GM12873 (cell line): ENCODE results near the gene SLC9A2.
A peak's percentile ranks its signal among the peaks of the same experiment; 100 is the strongest.

Source experiments
- TF ChIP-seq, protein P1 (sequence below): IDR thresholded peaks from 2 replicates; pipeline ENCODE4 v1.5.1; 2012; ENCODE audit warnings: low read depth, mild to moderate bottlenecking, moderate library complexity, low read length, control low read depth; ENCODE audit not compliant: insufficient read depth; ENCODE audit errors: missing control alignments

Gene SLC9A2

DNA sequence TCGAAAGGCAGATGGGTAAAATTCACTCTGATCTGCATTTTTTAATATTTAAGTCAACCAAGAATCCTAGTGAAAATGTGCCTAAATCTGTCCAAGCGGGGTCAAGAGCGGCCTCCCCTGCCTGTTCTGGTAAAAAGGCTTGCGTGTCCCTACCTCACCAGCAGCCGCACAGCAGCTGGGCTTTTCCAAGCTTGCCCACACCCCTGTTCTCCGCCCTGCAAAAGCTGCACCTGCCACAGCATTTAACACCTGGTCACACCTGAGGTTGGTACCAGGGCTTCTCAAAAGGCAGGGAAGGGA is 116.7 kb downstream of the SLC9A2 start:
- TF ChIP-seq, protein P1, sequence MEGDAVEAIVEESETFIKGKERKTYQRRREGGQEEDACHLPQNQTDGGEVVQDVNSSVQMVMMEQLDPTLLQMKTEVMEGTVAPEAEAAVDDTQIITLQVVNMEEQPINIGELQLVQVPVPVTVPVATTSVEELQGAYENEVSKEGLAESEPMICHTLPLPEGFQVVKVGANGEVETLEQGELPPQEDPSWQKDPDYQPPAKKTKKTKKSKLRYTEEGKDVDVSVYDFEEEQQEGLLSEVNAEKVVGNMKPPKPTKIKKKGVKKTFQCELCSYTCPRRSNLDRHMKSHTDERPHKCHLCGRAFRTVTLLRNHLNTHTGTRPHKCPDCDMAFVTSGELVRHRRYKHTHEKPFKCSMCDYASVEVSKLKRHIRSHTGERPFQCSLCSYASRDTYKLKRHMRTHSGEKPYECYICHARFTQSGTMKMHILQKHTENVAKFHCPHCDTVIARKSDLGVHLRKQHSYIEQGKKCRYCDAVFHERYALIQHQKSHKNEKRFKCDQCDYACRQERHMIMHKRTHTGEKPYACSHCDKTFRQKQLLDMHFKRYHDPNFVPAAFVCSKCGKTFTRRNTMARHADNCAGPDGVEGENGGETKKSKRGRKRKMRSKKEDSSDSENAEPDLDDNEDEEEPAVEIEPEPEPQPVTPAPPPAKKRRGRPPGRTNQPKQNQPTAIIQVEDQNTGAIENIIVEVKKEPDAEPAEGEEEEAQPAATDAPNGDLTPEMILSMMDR, result no peak

DNA sequence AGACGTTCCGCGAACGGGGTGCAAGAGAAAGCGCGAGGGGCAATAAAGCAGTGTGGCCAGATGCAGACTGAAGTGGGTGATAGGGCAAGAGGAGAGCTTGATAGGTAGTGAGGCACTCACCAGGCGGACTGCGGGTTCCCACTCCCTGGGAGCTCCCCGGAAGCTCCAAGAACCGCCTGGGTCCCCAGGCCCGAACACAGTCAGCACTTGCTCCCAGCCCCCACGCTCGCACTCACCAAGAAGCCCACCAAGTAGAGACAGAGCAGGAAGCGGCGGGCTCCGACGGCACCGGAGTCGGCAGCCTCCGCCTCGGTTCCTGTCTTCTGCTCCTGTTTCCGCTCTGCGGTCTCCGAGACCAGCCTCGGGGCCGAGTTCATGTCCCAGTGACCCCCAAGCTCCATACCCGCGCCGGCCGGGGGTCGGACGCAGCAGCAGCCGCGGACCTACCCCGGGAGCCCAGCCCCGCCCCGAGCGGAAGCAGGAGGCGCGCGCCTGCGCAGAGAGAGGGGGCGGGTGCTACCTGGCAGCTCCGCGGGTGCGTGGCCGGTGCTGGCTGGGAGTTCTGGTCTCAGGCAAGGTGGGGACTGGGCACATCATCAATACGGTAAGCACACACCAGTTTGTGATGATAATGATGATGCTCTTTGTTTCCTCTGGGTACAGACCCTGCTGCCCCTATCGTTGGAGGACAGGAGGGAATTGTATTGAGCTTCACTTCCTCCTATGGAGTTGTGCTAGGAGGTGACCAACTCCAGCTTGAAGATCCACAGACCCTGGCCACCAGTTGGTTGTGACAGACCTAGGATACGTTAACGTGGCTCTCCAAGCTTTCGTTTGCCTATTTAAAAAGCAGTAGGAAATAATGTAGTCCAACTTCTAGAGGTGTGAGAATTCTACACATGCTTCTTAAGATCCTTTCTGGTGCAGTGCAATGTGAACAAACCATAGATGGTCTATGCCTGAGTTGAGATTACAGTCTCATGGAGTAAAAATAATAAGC is 117.4 kb downstream of the SLC9A2 start:
- TF ChIP-seq, protein P1, result no peak

DNA sequence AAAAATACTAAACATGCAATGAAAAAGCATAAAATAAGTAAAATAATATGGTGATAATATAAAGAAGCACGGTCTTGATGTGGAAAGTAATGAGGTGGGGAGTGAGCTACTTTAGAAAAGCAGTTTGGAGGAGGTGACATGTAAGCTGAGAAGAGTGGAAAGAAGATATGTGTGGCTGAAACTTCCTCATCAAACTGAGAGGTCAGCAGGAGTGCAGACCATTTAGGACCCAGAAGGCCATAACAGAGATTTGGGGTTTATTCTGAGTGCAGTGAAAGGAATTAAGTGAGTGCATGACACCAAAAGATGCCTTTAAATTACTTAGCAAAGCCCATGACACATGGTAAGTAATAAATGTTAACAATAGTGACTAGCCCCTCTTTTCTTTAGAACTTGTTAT is 118.1 kb downstream of the SLC9A2 start:
- TF ChIP-seq, protein P1, result no peak

DNA sequence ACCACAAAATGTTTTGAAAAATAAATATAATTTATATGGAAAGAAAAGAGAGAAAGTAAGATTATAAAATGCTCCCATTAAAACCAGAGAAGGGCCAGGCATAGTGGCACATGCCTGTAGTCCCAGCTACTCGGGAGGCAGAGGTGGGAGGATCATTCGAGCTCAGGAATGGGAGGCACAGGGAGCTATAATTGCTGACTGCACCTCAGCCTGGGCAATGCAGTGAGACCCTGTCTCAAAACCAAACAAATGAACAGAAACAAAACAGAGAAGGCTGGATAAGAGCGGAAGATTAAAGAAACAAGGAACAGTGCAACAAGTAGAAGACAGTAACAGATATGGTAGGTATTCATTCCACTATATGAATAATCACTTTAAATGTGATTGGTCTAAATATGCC is 123.9 kb downstream of the SLC9A2 start:
- TF ChIP-seq, protein P1, result no peak

GRCh38 chr2:102748107-102748506 is 128.8 kb downstream of the SLC9A2 start:
- TF ChIP-seq, protein P1, result no peak

- TF ChIP-seq, protein P1, result no peak
Observed at GRCh38 chr2:102749938-102750337, 130.6 kb downstream of the SLC9A2 start.

GRCh38 chr2:102753563-102754159 is 134.3 kb downstream of the SLC9A2 start:
- TF ChIP-seq, protein P1, result peak; percentile 71
